Stimulated activated naive CD8-positive, alpha-beta T cell treated with anti-CD3 and anti-CD28 coated beads, Interleukin-15, amount 100 ng/mL, for 72 hours (primary cell): Measurements from ENCODE around the gene KCNK3.
A peak's percentile ranks its signal among the peaks of the same experiment; 100 is the strongest.
"Not testable (repeated sequence)": the region's sequence is repeated elsewhere in the genome, so short reads cannot be mapped to it uniquely, and the experiment has no call there.

ENCODE experiments used
- ATAC-seq: fragments of 150-1000 bp; cut with Tn5 transposase; 2 replicates; pipeline ENCODE4 v1.10.0; 2021; ENCODE audit warnings: mild to moderate bottlenecking, moderate library complexity
- DNase-seq, 2 donors: peaks; one replicate each; pipeline ENCODE4 v3.0.0; 2021 to 2022
- H3K27ac Mint-ChIP-seq, 2 donors: one replicate each; pipeline ENCODE4 v1.8.0; 2022; ENCODE audit warnings: mild to moderate bottlenecking in 2 of 2, mixed read lengths in 2 of 2, moderate library complexity in 2 of 2
- H3K27me3 Mint-ChIP-seq: one replicate; pipeline ENCODE4 v1.8.0; 2022; ENCODE audit warnings: mixed read lengths
- H3K4me1 Mint-ChIP-seq: one replicate; pipeline ENCODE4 v1.8.0; 2022; ENCODE audit warnings: mild to moderate bottlenecking, mixed read lengths
- H3K4me3 Mint-ChIP-seq, 2 donors: one replicate each; pipeline ENCODE4 v1.8.0; 2022; ENCODE audit warnings: mild to moderate bottlenecking in 2 of 2, mixed read lengths in 2 of 2, moderate library complexity in 1 of 2
- H3K9me3 Mint-ChIP-seq, 2 donors: one replicate each; pipeline ENCODE4 v1.8.0; 2022; ENCODE audit warnings: mixed read lengths in 2 of 2

The KCNK3 gene

GRCh38 chr2:26739514-26739913 is 47.0 kb downstream of the KCNK3 start:
- H3K9me3 Mint-ChIP-seq = no peaks in the 10 kb centered on the region
- peaks cover 12% of the 10 kb centered on the region for H3K4me1 Mint-ChIP-seq
- H3K27ac Mint-ChIP-seq = no peak overlapping the region
- DNase-seq (no peak), ATAC-seq (no peak)
- H3K4me3 Mint-ChIP-seq = no peak overlapping the region
- H3K27me3 Mint-ChIP-seq = no peaks in the 10 kb centered on the region

GRCh38 chr2:26740346-26740745 is 47.8 kb downstream of the KCNK3 start:
- no peaks in the 10 kb centered on the region for H3K27me3 Mint-ChIP-seq
- peaks cover 12% of the 10 kb centered on the region for H3K4me1 Mint-ChIP-seq
- no peak for ATAC-seq
- no peak for DNase-seq
- no peak overlapping the region for H3K4me3 Mint-ChIP-seq
- H3K9me3 Mint-ChIP-seq = no peaks in the 10 kb centered on the region
- H3K27ac Mint-ChIP-seq = no peak overlapping the region

GRCh38 chr2:26740890-26741302 is 48.4 kb downstream of the KCNK3 start:
- no peak overlapping the region for H3K4me3 Mint-ChIP-seq
- H3K27ac Mint-ChIP-seq = no peak overlapping the region
- DNase-seq = no peak
- no peaks in the 10 kb centered on the region for H3K27me3 Mint-ChIP-seq
- H3K4me1 Mint-ChIP-seq = peaks cover 12% of the 10 kb centered on the region
- peak; percentile 70 for ATAC-seq
- no peaks in the 10 kb centered on the region for H3K9me3 Mint-ChIP-seq

GRCh38 chr2:26742048-26742770 is 49.7 kb downstream of the KCNK3 start:
- H3K9me3 Mint-ChIP-seq = no peaks in the 10 kb centered on the region
- ATAC-seq (no peak), DNase-seq (no peak)
- H3K27me3 Mint-ChIP-seq = no peaks in the 10 kb centered on the region
- no peak overlapping the region for H3K27ac Mint-ChIP-seq
- H3K4me1 Mint-ChIP-seq = peaks cover 12% of the 10 kb centered on the region
- H3K4me3 Mint-ChIP-seq = no peak overlapping the region

- Mint-ChIP-seq H3K4me3 (no peak overlapping the region), H3K27ac (no peak overlapping the region), H3K9me3 (no peaks in the 10 kb centered on the region), H3K27me3 (no peaks in the 10 kb centered on the region), H3K4me1 (peaks cover 12% of the 10 kb centered on the region)
- DNase-seq (no peak), ATAC-seq (no peak)
Measured at GRCh38 chr2:26743852-26744251, 51.3 kb downstream of the KCNK3 start.

- H3K4me3 Mint-ChIP-seq = no peak overlapping the region
- peaks cover 12% of the 10 kb centered on the region for H3K4me1 Mint-ChIP-seq
- no peak overlapping the region for H3K27ac Mint-ChIP-seq
- H3K27me3 Mint-ChIP-seq = no peaks in the 10 kb centered on the region
- no peak for ATAC-seq
- H3K9me3 Mint-ChIP-seq = no peaks in the 10 kb centered on the region
- no peak for DNase-seq
Measured at GRCh38 chr2:26744953-26745352, 52.4 kb downstream of the KCNK3 start.

- DNase-seq (peak; percentile 65 to 72), ATAC-seq (peak; percentile 85)
- peaks cover 6% of the 10 kb centered on the region for H3K4me1 Mint-ChIP-seq
- no peak overlapping the region for H3K27ac Mint-ChIP-seq
- no peaks in the 10 kb centered on the region for H3K9me3 Mint-ChIP-seq
- H3K4me3 Mint-ChIP-seq = no peak overlapping the region
- no peaks in the 10 kb centered on the region for H3K27me3 Mint-ChIP-seq
Measured at GRCh38 chr2:26745609-26746327, 53.2 kb downstream of the KCNK3 start.

GRCh38 chr2:26746934-26747333 is 54.4 kb downstream of the KCNK3 start:
- no peak for ATAC-seq
- DNase-seq = no peak
- Mint-ChIP-seq H3K9me3 (no peaks in the 10 kb centered on the region), H3K27ac (no peak overlapping the region), H3K27me3 (no peaks in the 10 kb centered on the region), H3K4me1 (no peaks in the 10 kb centered on the region), H3K4me3 (no peak overlapping the region)

- H3K4me3 Mint-ChIP-seq, H3K27me3 Mint-ChIP-seq, DNase-seq, H3K9me3 Mint-ChIP-seq, H3K4me1 Mint-ChIP-seq, H3K27ac Mint-ChIP-seq, ATAC-seq: not testable (repeated sequence)
Measured at GRCh38 chr2:26749787-26750420, 57.4 kb downstream of the KCNK3 start.

- not testable (repeated sequence) for ATAC-seq, H3K27ac Mint-ChIP-seq, H3K4me1 Mint-ChIP-seq, H3K27me3 Mint-ChIP-seq, H3K9me3 Mint-ChIP-seq, DNase-seq, H3K4me3 Mint-ChIP-seq
Measured at GRCh38 chr2:26750467-26750866, 57.9 kb downstream of the KCNK3 start.

GRCh38 chr2:26752656-26753055 is 60.1 kb downstream of the KCNK3 start:
- no peak for ATAC-seq
- H3K4me3 Mint-ChIP-seq = no peak overlapping the region

GRCh38 chr2:26754539-26754938 is 62.0 kb downstream of the KCNK3 start:
- H3K4me3 Mint-ChIP-seq = no peak overlapping the region
- DNase-seq (no peak), ATAC-seq (no peak)
- no peaks in the 10 kb centered on the region for H3K9me3 Mint-ChIP-seq
- peaks cover 13% of the 10 kb centered on the region for H3K4me1 Mint-ChIP-seq
- no peaks in the 10 kb centered on the region for H3K27me3 Mint-ChIP-seq
- no peak overlapping the region for H3K27ac Mint-ChIP-seq

More at GRCh38 chr2:26752656-26753055, 60.1 kb downstream of the KCNK3 start:
- no peak for DNase-seq
- H3K27ac Mint-ChIP-seq = no peak overlapping the region
- H3K4me1 Mint-ChIP-seq = peaks cover 2% of the 10 kb centered on the region
- H3K9me3 Mint-ChIP-seq = no peaks in the 10 kb centered on the region
- no peaks in the 10 kb centered on the region for H3K27me3 Mint-ChIP-seq

GRCh38 chr2:26754972-26755670 is 62.6 kb downstream of the KCNK3 start:
- H3K9me3 Mint-ChIP-seq = no peaks in the 10 kb centered on the region
- H3K4me1 Mint-ChIP-seq = peaks cover 13% of the 10 kb centered on the region
- ATAC-seq (no peak), DNase-seq (no peak)
- no peak overlapping the region for H3K27ac Mint-ChIP-seq
- H3K4me3 Mint-ChIP-seq = no peak overlapping the region
- H3K27me3 Mint-ChIP-seq = no peaks in the 10 kb centered on the region

GRCh38 chr2:26756337-26756736 is 63.8 kb downstream of the KCNK3 start:
- Mint-ChIP-seq H3K27ac (no peak overlapping the region), H3K4me3 (no peak overlapping the region), H3K27me3 (no peaks in the 10 kb centered on the region), H3K4me1 (peaks cover 13% of the 10 kb centered on the region), H3K9me3 (no peaks in the 10 kb centered on the region)
- DNase-seq (no peak), ATAC-seq (no peak)

GRCh38 chr2:26757873-26758789 is 65.6 kb downstream of the KCNK3 start:
- H3K27ac Mint-ChIP-seq = peak overlapping the region in 1 of 2 donors; percentile 18
- ATAC-seq (peak; percentile 86), DNase-seq (peak; percentile 28 to 72)
- peak overlapping the region in 1 of 2 donors; percentile 7 for H3K4me3 Mint-ChIP-seq
- H3K27me3 Mint-ChIP-seq = no peaks in the 10 kb centered on the region
- no peaks in the 10 kb centered on the region for H3K9me3 Mint-ChIP-seq
- peaks cover 13% of the 10 kb centered on the region for H3K4me1 Mint-ChIP-seq
